ENCODE data around the gene THSD4.

The THSD4 gene

DNA sequence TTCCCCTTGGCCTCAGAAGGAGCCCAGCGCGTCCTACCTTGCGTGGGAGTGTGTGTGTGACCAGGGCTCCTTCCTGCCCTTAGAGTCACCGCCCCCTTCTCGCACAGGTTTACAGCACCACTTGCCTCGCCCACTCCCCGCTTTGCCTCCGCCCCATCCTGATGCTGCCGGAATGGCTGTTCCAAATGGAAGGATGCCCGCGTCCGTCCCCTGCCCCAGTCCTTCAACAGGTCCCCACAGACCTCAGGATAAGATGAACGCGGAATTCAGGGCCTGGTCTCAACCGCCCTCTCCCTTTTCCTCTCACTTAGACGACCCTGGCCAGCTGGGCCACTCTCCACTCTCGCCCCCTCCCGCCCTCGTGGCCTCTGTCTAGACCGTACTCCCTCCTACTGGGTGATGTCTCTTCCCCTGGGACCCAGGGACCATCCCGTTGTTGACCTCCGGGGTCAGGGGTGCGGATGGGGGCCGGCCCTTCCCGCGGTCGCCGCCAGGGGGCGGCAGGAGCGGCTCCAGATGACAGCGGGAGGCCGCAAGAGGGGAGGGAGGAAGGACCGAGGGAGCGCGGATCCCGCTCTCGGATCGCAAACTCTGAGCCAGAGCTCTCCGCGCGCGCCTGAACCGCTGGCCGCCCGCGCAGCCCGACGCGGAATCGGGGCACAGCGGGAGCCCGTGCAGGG lies at the start of gene THSD4:
THSD4 (plus strand) TSS at position 585 of the 680 bp plus-strand sequence.
- DNase-seq = peak in 1 of 2 donors; percentile 25

DNA sequence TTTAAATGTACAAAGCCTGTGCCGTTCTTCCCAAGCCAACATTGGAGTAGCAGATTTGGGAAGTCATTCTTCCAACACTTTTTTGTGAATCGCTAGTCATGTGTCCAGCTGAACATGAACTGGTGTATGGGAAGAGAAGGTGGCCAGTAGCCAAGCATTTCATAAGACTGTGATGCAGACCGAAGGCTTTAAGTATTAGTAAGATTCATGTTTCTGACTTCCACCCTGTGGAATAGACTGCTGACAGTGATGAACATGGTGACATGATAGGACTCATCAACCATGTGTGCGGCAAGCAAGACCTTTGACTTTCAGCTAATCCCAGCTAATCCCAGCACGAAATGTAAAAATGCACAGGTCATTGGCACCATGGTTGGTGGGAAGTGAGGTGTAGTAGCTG lies 48.3 kb upstream of the THSD4 start:
- DNase-seq = no peak

DNA sequence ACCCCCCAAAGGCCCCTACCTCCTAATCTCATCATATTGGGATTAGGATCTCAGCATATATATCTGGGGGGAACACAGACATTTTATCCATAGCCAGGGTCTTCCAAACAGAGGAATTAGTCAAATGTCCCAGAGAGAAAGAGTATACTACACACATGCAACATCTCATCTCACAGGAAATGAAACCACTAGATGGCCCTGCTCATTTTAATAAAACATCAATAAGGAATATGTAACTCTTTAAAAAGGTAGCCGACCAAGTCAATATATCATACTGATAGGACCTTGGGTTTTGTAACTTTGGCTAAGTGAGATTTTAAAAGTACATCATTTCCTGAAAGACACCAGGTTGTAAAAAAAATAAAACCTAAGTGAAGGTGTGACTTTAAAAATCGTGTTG lies 45.6 kb upstream of the THSD4 start:
- no peak for DNase-seq

DNA sequence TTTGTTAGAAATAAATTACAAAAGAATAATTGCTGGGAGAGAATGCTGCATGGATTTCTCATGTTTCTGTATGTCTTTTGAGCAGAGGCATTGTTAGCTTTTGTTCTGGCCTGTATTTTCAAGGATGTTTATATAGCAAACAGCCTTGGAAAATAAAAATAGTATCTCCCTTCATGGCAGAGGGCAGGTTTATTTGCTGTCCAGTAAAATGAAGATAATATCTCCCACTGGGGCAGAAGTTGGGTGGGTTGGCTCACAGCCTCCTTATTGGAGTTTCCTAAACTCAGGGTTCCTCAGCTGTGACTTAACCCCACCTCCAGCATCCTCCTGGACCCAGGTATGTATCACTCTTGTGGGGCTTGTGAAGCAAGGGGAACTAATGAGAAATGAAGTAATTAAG lies 43.7 kb upstream of the THSD4 start:
- no peak for DNase-seq

DNA sequence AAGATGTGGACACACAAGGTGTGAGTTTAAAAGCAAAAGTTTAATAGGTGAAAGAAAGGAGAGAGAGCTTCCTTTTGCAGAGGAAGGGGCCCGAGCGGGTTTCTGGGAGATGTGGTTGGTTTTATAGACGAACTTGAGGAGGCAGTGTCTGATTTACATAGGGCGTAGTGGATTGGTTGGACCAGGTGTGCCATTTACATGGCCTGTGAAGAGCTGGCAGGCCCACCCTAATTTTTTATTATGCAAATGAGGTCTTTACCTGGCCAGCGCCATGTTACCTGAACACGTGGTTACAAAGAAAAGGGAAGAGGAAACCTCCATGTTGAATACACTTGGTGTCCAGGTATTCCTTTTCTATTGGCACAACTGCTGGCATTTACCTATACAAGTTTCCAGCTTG lies 42.8 kb upstream of the THSD4 start:
- DNase-seq = no peak

DNA sequence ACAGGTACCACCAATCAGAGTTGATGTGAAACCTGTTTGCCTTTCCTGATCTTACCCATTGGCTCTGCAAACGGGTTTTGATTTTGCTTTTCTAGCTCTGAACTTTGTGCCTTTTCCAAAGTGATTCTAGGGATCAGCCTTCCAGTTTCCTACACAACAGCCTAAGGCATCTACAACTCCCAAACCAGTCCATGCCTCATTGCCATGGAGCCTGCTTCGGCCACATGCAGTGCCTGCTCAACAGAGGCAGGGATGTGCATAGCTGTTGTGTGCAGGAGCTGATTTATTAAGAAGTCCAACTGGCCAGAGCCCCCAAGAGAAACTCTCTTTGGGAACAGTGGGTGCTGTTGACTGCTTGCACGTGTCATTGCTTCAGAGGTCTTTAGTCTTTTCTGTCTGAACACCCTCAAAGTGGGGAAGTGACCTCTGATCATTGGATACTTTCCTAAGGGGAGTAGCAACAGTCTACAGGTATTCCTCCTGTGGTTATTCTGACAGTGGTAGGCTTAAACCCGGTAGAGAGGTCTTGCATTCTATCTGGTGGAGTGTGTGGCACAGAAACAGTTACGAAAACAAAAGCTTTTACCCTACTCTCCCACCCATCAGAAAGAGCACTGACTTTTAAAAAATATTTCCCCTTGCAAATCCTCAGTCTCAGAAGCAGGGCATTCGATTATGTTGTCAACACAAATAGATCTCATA lies 36.6 kb upstream of the THSD4 start:
- no peak for DNase-seq

DNA sequence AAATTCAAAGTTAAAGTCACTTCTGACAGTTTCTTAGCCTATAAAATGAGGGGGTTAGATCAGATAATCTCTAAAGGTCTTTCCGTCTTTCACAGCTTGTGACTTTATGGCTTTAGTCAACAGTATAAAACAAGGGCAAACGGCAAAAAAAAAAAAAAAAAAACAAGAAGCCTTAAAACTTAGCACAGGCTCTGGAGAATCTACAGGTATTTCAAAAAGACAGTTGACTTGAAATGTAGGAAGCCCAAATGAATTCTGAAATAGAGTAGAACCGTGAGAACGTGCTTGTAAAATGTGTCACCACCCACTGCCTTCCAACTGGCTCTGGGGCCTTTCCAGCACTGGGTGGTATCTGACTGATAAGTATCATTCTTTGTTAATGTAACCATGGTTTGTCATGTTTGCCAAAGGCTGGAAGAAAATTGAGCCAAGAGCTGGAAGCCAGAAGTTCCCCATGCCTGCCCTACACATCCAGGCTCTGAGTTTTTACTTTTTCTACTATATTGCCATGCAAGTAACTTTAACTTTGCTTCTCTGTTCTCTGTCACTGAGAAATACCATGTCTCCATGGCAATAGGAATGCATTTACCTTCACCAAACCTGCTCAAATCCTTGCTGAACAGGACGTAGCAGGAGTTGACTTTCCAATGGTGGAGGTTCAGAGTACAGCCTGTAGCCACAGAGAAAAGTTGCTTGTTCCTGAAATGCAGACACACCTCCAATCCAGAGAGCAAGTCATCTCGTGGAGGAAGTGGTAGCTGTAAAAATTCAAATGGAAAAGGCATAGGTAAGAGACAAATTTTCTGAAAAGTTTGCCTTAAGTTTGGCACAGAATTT lies 35.8 kb upstream of the THSD4 start:
- no peak for DNase-seq

DNA sequence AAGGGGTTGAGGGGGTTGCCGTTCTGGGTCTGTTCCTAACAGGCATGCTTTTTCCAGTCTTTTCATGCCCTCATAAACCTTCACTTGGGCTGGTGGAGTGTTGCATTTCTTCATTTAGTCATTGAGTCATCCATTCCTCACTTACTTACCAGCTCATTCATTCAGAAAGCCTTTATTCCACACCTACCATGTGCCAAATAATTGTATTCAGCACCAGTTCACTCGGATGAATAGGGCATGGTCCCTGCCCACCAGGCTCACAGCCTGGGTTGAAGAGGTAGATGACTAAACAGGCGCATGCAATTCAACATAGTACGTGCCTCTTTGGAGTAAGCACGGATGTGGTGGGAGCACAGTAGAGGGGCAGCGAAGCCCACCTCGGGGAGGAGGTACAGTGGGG lies 35.1 kb upstream of the THSD4 start:
- DNase-seq = no peak

DNA sequence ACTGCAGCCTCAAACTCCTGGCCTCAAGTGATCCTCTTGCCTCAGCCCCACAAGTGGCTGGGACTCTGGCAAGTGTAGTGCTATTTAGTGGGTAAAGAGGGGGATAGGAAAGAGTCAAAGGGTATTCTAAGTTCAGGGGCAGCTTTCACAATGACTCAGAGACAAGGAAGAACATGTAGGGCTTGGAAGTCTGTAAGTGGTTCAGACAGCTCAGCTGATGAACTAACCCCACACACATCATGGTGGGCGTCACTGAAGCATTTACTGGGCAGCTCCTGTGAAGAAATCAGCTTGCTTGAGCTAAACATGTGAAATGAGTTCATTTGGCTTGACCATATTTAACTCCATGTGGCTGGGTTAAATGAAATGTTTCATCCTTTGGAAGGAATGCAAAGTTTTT lies 34.6 kb upstream of the THSD4 start:
- no peak for DNase-seq

DNA sequence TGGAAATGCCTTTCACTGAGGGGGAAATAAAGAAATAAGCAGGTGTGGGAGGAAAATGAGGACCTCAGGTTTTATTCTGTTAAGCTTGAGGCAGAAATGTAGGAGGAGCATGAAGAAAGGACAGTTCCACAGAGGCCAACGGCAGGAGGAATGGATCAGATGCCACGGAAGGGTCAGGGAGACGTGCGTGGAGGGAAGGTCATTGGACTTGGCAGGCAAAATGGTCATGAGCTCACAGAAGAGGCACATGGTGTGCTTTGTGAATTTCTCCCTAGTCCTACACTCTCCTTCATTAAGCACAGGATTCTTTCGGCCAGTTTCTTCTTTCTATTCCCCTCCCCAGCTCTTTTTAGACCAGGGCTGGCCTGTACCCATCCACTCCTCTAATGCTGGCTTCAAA lies 32.5 kb upstream of the THSD4 start:
- no peak for DNase-seq

DNA sequence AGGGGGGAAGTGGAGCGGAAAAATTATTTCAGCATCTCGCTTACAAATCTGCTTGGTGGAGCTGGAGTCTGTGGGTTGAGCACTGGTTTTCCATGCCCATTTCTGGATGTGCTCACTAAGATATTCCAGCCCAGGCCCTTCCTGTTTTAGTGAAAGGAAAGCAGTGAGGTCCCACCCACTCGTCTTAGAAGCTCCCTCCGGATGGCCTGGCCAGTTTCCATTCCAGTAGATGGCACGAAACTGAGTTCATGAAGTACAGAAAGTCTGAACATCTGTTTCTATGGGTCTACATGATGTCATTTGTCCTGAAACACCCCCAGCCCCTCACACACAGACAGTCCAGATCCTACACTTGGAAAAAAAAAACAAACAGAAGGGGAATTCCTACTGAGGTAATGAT lies 31.9 kb upstream of the THSD4 start:
- no peak for DNase-seq

DNA sequence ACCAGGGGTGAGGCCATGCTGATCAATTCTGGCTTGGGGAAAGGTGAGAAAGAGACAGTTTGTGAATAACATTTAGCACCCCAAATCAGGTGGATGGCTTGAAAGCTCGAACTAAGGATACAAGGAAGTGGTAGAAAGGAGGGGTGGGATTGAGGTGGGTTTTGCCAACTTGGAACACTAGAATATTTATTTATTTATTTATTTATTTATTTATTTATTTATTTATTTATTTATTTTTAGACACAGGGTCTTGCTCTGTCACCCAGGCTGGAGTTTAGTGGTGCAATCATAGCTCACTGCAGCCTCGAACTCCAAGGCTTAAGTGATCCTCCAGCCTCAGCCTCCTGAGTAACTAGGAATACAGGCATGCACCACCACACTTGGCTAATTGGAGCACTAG lies 31.0 kb upstream of the THSD4 start:
- no peak for DNase-seq

DNA sequence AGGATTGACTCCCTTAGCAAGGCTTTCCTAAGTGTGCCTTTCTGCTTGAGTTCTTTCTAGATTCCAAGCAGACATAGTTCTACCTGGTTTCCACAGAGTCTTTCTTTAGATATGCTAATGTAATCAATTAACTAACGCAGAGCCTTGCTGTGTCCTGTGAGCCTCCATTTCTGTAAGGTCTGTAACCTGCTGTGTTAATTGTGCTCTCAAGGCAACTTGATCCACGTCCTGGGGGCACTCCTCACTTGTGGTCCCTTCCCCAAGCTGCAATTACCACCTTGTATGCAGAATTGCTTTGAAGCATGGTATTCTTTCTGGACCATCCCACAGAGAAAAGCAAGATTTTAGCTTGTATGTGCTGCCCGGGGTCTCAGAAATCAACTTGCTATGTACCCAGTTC lies 29.5 kb upstream of the THSD4 start:
- DNase-seq = no peak

DNA sequence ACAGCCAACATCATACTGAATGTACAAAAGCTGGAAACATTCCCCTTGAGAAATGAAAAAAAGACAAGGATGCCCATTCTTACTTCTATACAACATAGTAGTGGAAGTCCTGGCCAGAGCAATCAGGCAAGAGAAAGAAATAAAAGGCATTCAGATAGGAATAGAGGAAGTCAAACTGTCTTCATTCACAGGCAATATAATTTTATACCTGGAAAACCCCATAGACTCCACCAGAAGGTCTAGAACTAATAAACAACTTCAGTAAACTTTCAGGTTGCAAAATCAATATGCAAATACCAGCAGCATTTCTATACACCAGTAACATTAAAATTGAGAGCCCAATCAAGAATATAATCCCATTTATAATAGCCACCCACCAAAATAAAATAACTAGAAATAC lies 27.1 kb upstream of the THSD4 start:
- DNase-seq = no peak

DNA sequence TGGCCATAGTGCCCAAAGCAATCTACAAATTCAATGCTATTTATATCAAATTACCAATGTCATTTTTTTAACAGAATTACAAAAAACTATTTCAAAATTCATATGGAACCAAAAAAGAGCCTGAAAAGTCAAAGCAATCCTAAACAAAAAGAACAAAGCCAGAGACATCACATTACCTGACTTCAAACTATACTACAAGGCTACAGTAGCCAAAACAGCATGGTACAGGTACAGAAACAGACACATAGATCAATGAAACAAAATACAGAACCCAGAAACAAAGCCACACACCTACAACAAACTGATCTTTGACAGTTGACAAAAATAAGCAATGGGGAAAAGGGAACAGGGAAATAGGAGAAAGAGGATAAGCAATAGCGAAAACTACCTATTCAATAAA lies 26.6 kb upstream of the THSD4 start:
- DNase-seq = no peak

DNA sequence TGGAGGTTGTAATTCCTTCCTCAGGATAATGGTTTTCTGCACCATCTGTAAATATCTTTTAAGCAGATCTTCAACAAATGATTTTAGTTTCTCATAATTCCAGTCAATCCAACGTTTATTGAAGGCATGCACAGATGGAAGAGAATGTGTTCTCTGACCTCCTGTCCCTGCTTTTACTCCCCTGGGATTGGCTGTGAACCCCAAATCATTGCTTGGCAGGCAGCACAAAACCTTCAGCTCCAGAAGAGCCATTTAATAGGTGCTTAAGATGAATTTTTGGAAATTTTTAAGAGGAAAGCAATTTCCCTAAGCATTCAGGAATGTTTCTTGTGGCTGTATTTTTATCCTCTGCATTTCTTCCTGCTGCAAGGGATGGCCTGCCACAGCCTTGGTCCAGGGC lies 25.5 kb upstream of the THSD4 start:
- no peak for DNase-seq

DNA sequence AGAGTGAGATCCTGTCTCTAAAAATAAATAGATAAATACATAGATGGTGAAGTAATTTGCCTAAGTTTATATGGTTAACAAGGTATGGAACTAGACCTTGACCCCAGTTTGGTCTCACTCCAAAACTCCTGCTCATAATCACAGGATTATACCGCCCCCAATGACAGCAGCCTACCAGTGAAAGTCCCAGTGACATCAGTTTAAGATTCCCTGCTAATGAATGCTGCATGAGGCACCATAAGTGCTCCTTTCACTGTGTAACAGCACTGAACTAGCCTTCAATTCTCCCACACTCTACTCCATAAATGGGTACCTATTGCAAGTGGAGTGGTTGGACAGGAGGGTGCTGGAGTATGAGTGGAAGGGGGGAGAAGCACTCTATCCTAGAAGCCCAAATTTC lies 23.7 kb upstream of the THSD4 start:
- no peak for DNase-seq

DNA sequence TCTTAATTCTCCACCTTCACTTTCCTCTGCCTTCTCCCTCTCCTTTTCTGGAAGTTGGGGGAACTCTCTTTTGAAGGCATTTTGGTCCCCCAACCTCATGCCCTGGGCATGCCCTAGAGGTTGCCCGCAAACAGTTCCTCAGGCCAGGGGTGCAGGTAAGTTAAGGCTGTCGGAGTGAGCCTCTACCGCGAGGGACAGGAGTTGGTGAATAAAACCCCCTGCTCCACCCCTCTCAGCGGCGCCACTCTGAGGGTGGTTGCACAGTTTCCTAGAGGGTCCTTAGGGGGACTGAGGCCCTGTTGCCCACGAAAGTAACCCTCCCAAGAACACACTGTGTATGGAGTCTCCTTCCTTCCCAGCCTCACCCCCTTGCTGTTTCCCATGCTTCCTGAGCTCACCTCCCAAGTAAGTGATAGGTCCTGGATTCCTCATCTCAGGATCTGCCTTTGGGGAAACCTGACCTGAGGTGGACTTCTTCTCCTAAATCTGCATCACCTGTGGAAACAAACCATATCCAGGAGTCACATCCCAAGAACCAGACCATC lies 23.1 kb upstream of the THSD4 start:
- no peak for DNase-seq

DNA sequence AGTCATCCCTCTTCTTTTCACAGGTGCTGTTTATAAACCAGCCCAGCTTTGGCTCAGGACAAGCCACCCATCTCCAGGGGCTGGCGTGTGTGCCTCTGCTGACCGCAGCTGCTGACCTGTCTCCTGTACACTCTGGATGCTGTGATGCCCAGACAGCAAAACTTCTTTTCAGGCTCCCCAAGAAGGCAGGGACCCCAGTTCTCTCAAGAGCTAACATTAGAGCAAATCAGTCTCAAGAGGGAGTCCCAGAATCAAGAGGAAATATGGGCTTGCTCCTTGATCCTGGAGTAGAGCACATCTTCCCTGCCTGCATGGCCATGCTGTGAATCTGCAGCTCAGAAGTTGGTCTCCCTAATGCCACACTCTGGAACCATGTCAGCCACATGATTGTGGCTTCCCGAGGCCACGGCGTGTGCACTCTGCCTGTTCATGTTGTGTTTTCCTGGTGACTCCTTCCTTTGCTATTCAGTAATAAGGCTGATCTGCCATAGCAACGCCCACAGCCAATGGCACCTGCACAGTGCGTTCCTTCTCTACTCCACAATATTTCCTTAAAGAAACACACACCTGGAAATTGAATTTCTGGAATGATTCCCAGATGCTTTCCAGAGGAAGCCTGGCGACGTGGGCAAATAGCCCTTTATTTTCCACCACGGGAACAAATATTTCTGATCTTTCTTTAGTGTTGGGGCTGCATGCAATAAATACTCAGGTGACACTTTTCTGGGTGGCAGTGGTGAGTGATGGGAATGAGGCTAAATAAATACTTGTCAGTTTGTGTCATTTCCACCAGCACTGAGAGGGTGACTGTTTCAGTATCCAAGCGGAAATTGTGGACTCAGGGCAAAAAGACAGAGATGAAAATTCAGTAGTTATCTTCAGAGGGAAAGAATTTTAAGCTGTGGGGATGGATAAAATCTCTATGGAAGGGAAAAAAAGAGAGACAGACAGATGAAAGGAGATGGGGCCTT lies 21.9 kb upstream of the THSD4 start:
- no peak for DNase-seq

DNA sequence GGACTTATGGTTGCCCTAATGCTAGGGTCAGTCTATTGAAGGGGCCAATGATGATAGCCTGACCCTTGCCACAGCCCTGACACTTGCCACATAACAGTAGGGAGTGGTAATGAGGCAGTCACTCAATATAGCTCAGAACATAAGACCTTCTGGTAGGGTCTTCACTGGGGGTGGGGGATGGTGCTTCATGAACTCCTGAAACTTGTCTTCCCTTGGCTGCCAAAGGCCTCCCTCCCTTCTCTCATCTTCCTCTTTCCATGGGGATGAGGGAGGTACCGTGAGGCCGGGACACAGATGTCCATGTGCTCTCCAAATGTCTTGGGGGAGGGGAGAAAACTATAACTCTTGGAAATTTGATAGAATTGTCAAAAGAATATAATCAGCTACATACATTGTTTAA lies 21.1 kb upstream of the THSD4 start:
- no peak for DNase-seq

DNA sequence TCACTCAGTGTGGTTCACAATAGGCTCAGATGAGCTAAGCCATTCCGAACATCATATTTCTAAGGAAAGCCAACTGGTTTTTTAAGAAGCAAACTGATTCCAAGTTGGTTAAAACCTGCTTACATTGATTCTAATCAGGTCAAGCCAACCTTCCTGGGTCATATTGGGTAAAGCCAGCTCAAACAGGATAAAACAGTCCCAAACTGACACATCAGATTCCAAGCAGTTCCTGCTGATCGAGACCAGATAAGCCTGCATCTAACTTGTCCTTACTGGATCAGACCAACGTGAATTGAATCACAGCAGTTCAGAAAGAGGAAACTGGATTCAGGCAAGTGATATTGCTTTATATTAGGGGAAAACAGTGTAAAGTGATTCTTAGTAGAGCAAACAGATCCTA lies 18.6 kb upstream of the THSD4 start:
- DNase-seq = no peak

DNA sequence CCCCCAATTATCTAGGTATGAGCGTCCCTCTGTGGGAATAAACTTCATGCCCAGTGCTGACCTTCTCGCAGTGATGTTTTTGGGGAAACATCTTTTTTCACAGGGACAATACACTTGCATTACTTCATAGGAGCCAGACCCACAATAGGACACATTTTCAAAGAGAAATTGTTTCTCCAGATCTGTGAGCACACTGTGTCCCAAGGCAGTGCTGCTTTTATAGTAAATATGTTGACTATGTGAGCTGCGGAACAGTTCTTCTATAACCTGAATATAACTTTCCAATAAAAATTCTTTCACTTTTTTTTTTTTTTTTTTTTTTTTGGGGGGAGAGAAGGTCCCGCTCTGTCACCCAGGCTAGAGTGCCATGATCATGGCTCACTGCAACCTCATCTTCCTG lies 17.4 kb upstream of the THSD4 start:
- DNase-seq = no peak

DNA sequence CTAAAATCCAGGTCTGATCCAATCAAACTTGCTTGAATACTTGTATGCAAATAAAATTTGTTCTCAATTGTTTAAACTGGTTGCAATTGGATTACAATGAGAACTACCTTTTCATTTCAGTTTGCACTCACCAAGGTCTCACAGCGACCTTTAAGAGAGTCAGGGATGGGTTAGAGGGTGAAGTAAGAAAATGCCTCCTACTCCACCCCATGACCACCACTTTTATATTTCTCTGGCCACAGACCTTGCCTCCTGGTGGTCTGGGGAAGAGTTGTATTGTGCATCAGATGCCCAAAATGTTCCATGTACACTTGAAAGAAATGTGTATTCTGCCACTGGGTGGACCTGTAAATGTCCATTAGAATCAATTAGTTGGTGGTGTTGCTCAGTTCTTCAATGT lies 16.4 kb upstream of the THSD4 start:
- no peak for DNase-seq

Data from bone marrow (tissue), 2 donors.